Panc1 (cell line): ENCODE results near the gene CALCOCO2. TPM values are rescaled to one million over a fixed set of nuclear protein-coding genes. Genes with fewer than 3 reads are reported as not detected.

Source experiments
- ATAC-seq: fragments of 200-7000 bp; cut with Tn5 transposase; 2 replicates; pipeline ENCODE4 v1.9.1; 2020; ENCODE audit warnings: mild to moderate bottlenecking, moderate library complexity
- BruUV-seq: library from RNA; stranded (reverse); fragments of 400-500 nt; replicated peaks from 2 replicates; lab custom pipeline; 2021; lab: Mats Ljungman, UMichigan
- CTCF ChIA-PET: fragments of 300-600 bp; sonication (Branson Sonifier 250); formaldehyde crosslinking; loops from one replicate; lab custom pipeline; 2022; ENCODE audit warnings: antibody characterized with exemption; lab: Charles Lee
- POLR2A ChIA-PET: fragments of 300-600 bp; sonication (Branson Sonifier 250); formaldehyde crosslinking; loops from one replicate; lab custom pipeline; 2022; ENCODE audit warnings: antibody characterized with exemption; lab: Charles Lee
- DNase-seq: peaks from one replicate; pipeline ENCODE4 v3.0.0-alpha.2; 2010; ENCODE audit warnings: low read depth, low spot score
- H3K27ac ChIP-seq: 2 replicates; pipeline ENCODE4 v1.5.1; 2011; ENCODE audit warnings: mild to moderate bottlenecking, low read length, inconsistent platforms
- H3K27me3 ChIP-seq: fragments of 200-500 bp; sonication (Bioruptor generic); 2 replicates; pipeline ENCODE4 v1.6.0; 2014; ENCODE audit warnings: low read length, inconsistent platforms; ENCODE audit not compliant: control insufficient read depth, insufficient read depth
- H3K36me3 ChIP-seq: fragments of 200-500 bp; sonication (Bioruptor generic); 2 replicates; pipeline ENCODE4 v1.5.1; 2014; ENCODE audit warnings: inconsistent platforms, mild to moderate bottlenecking, low read length, moderate library complexity; ENCODE audit not compliant: control insufficient read depth, insufficient read depth
- H3K4me1 ChIP-seq: 2 replicates; pipeline ENCODE4 v1.5.1; 2011; ENCODE audit warnings: inconsistent platforms, mild to moderate bottlenecking, low read length, moderate library complexity; ENCODE audit not compliant: control insufficient read depth, insufficient read depth
- H3K4me3 ChIP-seq, 2 experiments: 2 replicates each; pipeline ENCODE4 v1.5.1; 2011 to 2012; ENCODE audit warnings: low read depth in 2 of 2, low read length in 2 of 2, mild to moderate bottlenecking in 2 of 2, inconsistent platforms in 1 of 2, moderate library complexity in 1 of 2
- H3K9me3 ChIP-seq: fragments of 200-500 bp; sonication (Bioruptor generic); 2 replicates; pipeline ENCODE4 v1.5.1; 2014; ENCODE audit warnings: low read depth, mild to moderate bottlenecking, inconsistent platforms, low read length, moderate library complexity; ENCODE audit not compliant: control insufficient read depth, insufficient read depth
- POLR2AphosphoS5 ChIP-seq: IDR thresholded peaks from 2 replicates; pipeline ENCODE4 v1.6.1; 2012; ENCODE audit warnings: mild to moderate bottlenecking, low read depth, low read length, moderate library complexity
- REST ChIP-seq, 2 experiments: IDR thresholded peaks; 2 replicates each; pipeline ENCODE4 v1.6.1; 2011 to 2012; ENCODE audit warnings: low read depth in 2 of 2, control low read depth in 1 of 2, low read length in 1 of 2, mild to moderate bottlenecking in 1 of 2, moderate library complexity in 1 of 2; ENCODE audit not compliant: insufficient read depth in 1 of 2
- SIN3A ChIP-seq: IDR thresholded peaks from 2 replicates; pipeline ENCODE4 v1.6.1; 2012; ENCODE audit warnings: low read depth, mild to moderate bottlenecking, low read length, moderate library complexity, borderline replicate concordance; ENCODE audit not compliant: insufficient read depth
- TCF7L2 ChIP-seq: IDR thresholded peaks from 2 replicates; pipeline ENCODE4 v1.6.1; 2011; ENCODE audit warnings: mild to moderate bottlenecking, low read depth, low read length, inconsistent platforms
- in situ Hi-C: cut with HindIII; loops from 2 replicates; pipeline ENCODE4 v1.10.0; 2016; ENCODE audit warnings: low sequenced_read_pairs, low pct_unique_long_range_greater_than_20kb
- intact Hi-C: fragments of 100-400 bp; cut with micrococcal nuclease; formaldehyde crosslinking; loops from one replicate; pipeline ENCODE4 v1.10.0; 2022; ENCODE audit not compliant: unreplicated experiment
- total RNA-seq: library from RNA; stranded (reverse); gene quantifications from one replicate; pipeline ENCODE4 v1.2.1, GENCODE V29; 2021; ENCODE audit not compliant: unreplicated experiment
- TF ChIP-seq, protein P1 (sequence below): fragments of 450-650 bp; IDR thresholded peaks from 2 replicates; pipeline ENCODE4 v1.5.1; 2017; ENCODE audit warnings: mild to moderate bottlenecking

Gene CALCOCO2
- total RNA-seq, 1 experiment from 2014 or later: 282 TPM

DNA sequence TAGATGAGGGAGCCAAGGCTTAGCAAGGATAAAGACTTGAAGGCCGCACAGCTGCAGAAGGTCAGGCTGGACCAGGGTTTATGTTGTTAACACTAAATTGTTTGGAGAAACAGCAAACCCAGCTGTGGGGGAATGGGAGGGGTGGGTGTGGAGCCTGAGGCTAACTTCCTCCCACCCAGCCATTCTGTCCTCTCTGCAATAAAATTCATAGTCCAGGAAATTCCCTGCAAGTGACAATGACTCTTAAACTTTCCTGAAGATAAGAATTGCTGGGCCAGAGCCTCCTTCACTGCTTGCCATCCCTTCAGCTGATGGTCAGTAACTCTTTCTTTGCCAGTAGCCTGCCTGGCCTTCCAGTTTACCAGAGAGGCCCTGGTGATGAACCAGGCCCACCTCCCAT, 42.4 kb downstream of the CALCOCO2 start:
- BruUV-seq: no TSS peak
- Histone ChIP-seq H3K9me3 (no peaks in the 10 kb centered on the region), H3K27me3 (no peaks in the 10 kb centered on the region), H3K4me1 (peaks cover 48% of the 10 kb centered on the region), H3K27ac (peak overlapping the region; percentile 78), H3K36me3 (no peaks in the 10 kb centered on the region), H3K4me3 (no peak overlapping the region)
- ATAC-seq: peak; percentile 63
- intact Hi-C loops (no loop called here), in situ Hi-C loops (no loop called here)
- CTCF ChIA-PET: interaction anchor here (0.7 to 2.4 kb wide), 6 partner anchors 10 to 195 kb away, joined by 3 to 14 read pairs (median 7); no protein-coding TSS in a partner anchor
- TF ChIP-seq REST (IDR thresholded peaks at IDR 0.05; ENCODE audit: insufficient read depth in 1 of 2, low read depth in 2 of 2, low read length in 1 of 2) (no peak), TCF7L2 (no peak; the same call in none of the 2 replicates), SIN3A (no peak), POLR2AphosphoS5 (peak; percentile 82)
- TF ChIP-seq, protein P1, sequence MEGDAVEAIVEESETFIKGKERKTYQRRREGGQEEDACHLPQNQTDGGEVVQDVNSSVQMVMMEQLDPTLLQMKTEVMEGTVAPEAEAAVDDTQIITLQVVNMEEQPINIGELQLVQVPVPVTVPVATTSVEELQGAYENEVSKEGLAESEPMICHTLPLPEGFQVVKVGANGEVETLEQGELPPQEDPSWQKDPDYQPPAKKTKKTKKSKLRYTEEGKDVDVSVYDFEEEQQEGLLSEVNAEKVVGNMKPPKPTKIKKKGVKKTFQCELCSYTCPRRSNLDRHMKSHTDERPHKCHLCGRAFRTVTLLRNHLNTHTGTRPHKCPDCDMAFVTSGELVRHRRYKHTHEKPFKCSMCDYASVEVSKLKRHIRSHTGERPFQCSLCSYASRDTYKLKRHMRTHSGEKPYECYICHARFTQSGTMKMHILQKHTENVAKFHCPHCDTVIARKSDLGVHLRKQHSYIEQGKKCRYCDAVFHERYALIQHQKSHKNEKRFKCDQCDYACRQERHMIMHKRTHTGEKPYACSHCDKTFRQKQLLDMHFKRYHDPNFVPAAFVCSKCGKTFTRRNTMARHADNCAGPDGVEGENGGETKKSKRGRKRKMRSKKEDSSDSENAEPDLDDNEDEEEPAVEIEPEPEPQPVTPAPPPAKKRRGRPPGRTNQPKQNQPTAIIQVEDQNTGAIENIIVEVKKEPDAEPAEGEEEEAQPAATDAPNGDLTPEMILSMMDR: no peak
- no peak for DNase-seq
- POLR2A ChIA-PET: interaction anchor here (0.5 to 0.7 kb wide), 4 partner anchors 24 to 229 kb away, joined by 3 to 10 read pairs (median 5); no protein-coding TSS in a partner anchor

- intact Hi-C loops: no loop called here
- no peaks in the 10 kb centered on the region for H3K36me3 ChIP-seq
- DNase-seq (no peak), ATAC-seq (peak; percentile 19; the same call in 1 of the 2 replicates)
- H3K4me1 ChIP-seq: peaks cover 46% of the 10 kb centered on the region
- no peaks in the 10 kb centered on the region for H3K9me3 ChIP-seq
- H3K27me3 ChIP-seq: no peaks in the 10 kb centered on the region
- ChIA-PET POLR2A (interaction anchor here (0.5 to 0.7 kb wide), 7 partner anchors 9 to 668 kb away, joined by 3 to 10 read pairs (median 4); no protein-coding TSS in a partner anchor), CTCF (interaction anchor here (0.6 to 2.4 kb wide), 13 partner anchors 10 to 528 kb away, joined by 3 to 14 read pairs (median 4); partner anchors contain the start of gene TTLL6)
- in situ Hi-C loops: no loop called here
- H3K27ac ChIP-seq: peak overlapping the region; percentile 76
- TF ChIP-seq POLR2AphosphoS5: no peak
- TF ChIP-seq, protein P1: no peak
- TF ChIP-seq TCF7L2: no peak
- no peak for TF ChIP-seq REST (IDR thresholded peaks at IDR 0.05; ENCODE audit: insufficient read depth in 1 of 2, low read depth in 2 of 2, low read length in 1 of 2)
- TF ChIP-seq SIN3A: no peak
- BruUV-seq: no TSS peak
- H3K4me3 ChIP-seq: no peak overlapping the region
Measured at GRCh38 chr17:48873696-48874443, 43.0 kb downstream of the CALCOCO2 start.
